Lung (tissue), 12 donors: ENCODE data around the gene HNRNPL. TPM values are rescaled to one million over a fixed set of nuclear protein-coding genes. Genes with fewer than 3 reads are reported as not detected.

Experiments used
- ATAC-seq: fragments of 200-7000 bp; cut with Tn5 transposase; one replicate; pipeline ENCODE4 v1.9.1; 2020; ENCODE audit warnings: moderate number of reproducible peaks; ENCODE audit not compliant: insufficient read depth, low FRiP score
- DNase-seq, 3 donors: peaks; one replicate each; pipeline ENCODE4 v3.0.0-alpha.2; 2013 to 2017
- H3K27ac ChIP-seq, 2 donors: one replicate each; pipeline ENCODE4 v1.5.1; 2013; ENCODE audit warnings: mild to moderate bottlenecking in 2 of 2, moderate library complexity in 2 of 2, control low read depth in 1 of 2, inconsistent platforms in 1 of 2, low read depth in 1 of 2, low read length in 1 of 2
- H3K27me3 ChIP-seq, 3 donors: one replicate each; pipeline ENCODE4 v1.5.1; 2013; ENCODE audit warnings: low read length in 2 of 3; ENCODE audit not compliant: control insufficient read depth in 3 of 3, insufficient read depth in 3 of 3
- H3K36me3 ChIP-seq, 4 donors: one replicate each; pipeline ENCODE4 v1.5.1; 2013; ENCODE audit warnings: low read length in 4 of 4, mild to moderate bottlenecking in 1 of 4, moderate library complexity in 1 of 4; ENCODE audit not compliant: control insufficient read depth in 4 of 4, insufficient read depth in 4 of 4
- H3K4me1 ChIP-seq, 5 donors: one replicate each; pipeline ENCODE4 v1.5.1; 2013; ENCODE audit warnings: low read length in 5 of 5, mild to moderate bottlenecking in 2 of 5, moderate library complexity in 1 of 5; ENCODE audit not compliant: control insufficient read depth in 5 of 5, insufficient read depth in 5 of 5
- H3K4me3 ChIP-seq: one replicate; pipeline ENCODE4 v1.5.1; 2013; ENCODE audit warnings: mild to moderate bottlenecking, control low read depth, moderate library complexity
- H3K9ac ChIP-seq, 2 donors: one replicate each; pipeline ENCODE4 v1.5.1; 2013; ENCODE audit warnings: low read length in 2 of 2, control low read depth in 1 of 2; ENCODE audit not compliant: insufficient read depth in 1 of 2
- H3K9me3 ChIP-seq, 4 donors: one replicate each; pipeline ENCODE4 v1.5.1; 2013; ENCODE audit warnings: low read length in 3 of 4, mild to moderate bottlenecking in 1 of 4, moderate library complexity in 1 of 4; ENCODE audit not compliant: control insufficient read depth in 4 of 4, insufficient read depth in 3 of 4
- CTCF ChIP-seq: IDR thresholded peaks from 2 replicates; pipeline ENCODE4 v1.5.1; 2012; ENCODE audit warnings: mild to moderate bottlenecking; ENCODE audit errors: control extremely low read depth, extremely low read depth
- WGBS, 2 donors: extraction: QIAGEN DNeasy Blood & Tissue Kit; methylation state at CpG; one replicate each; pipeline ENCODE4 v1.1.7; 2013; 5-methylcytosine and 5-hydroxymethylcytosine counted together
- polyA plus RNA-seq, 2 donors: library from polyadenylated mRNA; stranded (reverse); fragments of 200-250 nt; gene quantifications; one replicate each; pipeline ENCODE4 v1.2.1, GENCODE V29; 2013
- total RNA-seq, 2 donors: library from RNA; depleted of rRNA in 1 of 2; stranded (reverse); fragments of >200 nt in 1 of 2; gene quantifications; one replicate each; pipeline ENCODE4 v1.2.1, GENCODE V29; 2014 to 2021
- donor health status: control.
- donor health status: control.
- donor health status: Bipolar disorder and iron deficiency.
- donor health status: healthy.
- donor health status: DM: yes; HTN: yes; CAD: no.

The HNRNPL gene
- total and polyA plus RNA-seq, 4 donors: 169 to 298 (median 209) TPM

GRCh38 chr19:38806371-38806770, 43.4 kb downstream of the HNRNPL start:
- DNase-seq (no peak), ATAC-seq (no peak)
- Histone ChIP-seq H3K27me3 (no peaks in the 10 kb centered on the region), H3K27ac (no peak overlapping the region), H3K9ac (no peak overlapping the region), H3K4me1 (peaks cover 0 to 7% (median 0%) of the 10 kb centered on the region in 5 donors), H3K36me3 (no peaks in the 10 kb centered on the region), H3K4me3 (no peak overlapping the region), H3K9me3 (no peaks in the 10 kb centered on the region)
- no peak for TF ChIP-seq CTCF
- 92 to 96% methylated on average over 6 of the region's 6 CpGs for WGBS, 2 donors

GRCh38 chr19:38805180-38805579, 44.6 kb downstream of the HNRNPL start:
- no peak for TF ChIP-seq CTCF
- WGBS, 2 donors: 48 to 60% methylated on average over 1 of the region's 1 CpG
- Histone ChIP-seq H3K9me3 (no peaks in the 10 kb centered on the region), H3K4me3 (no peak overlapping the region), H3K27ac (no peak overlapping the region), H3K9ac (no peak overlapping the region), H3K27me3 (no peaks in the 10 kb centered on the region), H3K36me3 (peaks cover 0 to 5% (median 0%) of the 10 kb centered on the region in 4 donors), H3K4me1 (peaks cover 0 to 7% (median 0%) of the 10 kb centered on the region in 5 donors)
- ATAC-seq (no peak), DNase-seq (no peak)

- TF ChIP-seq CTCF: no peak
- WGBS, 2 donors: 91 to 94% methylated on average over 10 of the region's 10 CpGs
- Histone ChIP-seq H3K9ac (no peak overlapping the region), H3K4me1 (peaks cover 0 to 7% (median 0%) of the 10 kb centered on the region in 5 donors), H3K4me3 (no peak overlapping the region), H3K27ac (no peak overlapping the region), H3K27me3 (no peaks in the 10 kb centered on the region), H3K9me3 (no peaks in the 10 kb centered on the region), H3K36me3 (peaks cover 0 to 5% (median 0%) of the 10 kb centered on the region in 4 donors)
- DNase-seq: no peak
- ATAC-seq: no peak
Observed at GRCh38 chr19:38803543-38803942, 46.2 kb downstream of the HNRNPL start.

GRCh38 chr19:38801359-38802095, 48.3 kb downstream of the HNRNPL start:
- DNase-seq: no peak
- H3K9ac ChIP-seq: no peak overlapping the region

More at GRCh38 chr19:38801359-38802095, 48.3 kb downstream of the HNRNPL start:
- no peak overlapping the region for H3K27ac ChIP-seq
- WGBS, 2 donors: 92 to 93% methylated on average over 12 of the region's 12 CpGs
- H3K4me1 ChIP-seq: peaks cover 0 to 4% (median 0%) of the 10 kb centered on the region in 5 donors
- no peaks in the 10 kb centered on the region for H3K9me3 ChIP-seq
- peaks cover 0 to 5% (median 0%) of the 10 kb centered on the region in 4 donors for H3K36me3 ChIP-seq
- H3K4me3 ChIP-seq: no peak overlapping the region
- no peaks in the 10 kb centered on the region for H3K27me3 ChIP-seq
- no peak for ATAC-seq
- no peak for TF ChIP-seq CTCF
